GM21723 (cell line): ENCODE measurements around the gene ZCCHC2.

Source experiments
- ATAC-seq: cut with Tn5 transposase; IDR thresholded peaks from one replicate; pipeline ENCODE4 v1.9.1; 2021; ENCODE audit warnings: mild to moderate bottlenecking, moderate library complexity; ENCODE audit not compliant: unreplicated experiment

Gene ZCCHC2

DNA sequence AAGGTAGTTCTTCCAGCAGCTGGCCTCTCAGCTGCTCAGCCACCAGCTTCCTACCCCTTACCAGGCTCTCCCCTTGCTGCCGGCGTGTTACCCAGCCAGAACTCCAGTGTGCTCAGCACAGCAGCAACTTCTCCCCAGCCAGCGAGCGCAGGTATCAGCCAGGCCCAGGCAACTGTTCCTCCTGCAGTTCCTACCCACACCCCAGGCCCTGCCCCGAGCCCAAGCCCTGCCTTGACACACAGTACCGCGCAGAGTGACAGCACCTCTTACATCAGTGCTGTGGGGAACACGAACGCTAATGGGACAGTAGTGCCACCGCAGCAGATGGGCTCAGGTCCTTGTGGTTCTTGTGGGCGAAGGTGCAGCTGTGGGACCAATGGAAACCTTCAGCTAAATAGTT lies 52.0 kb downstream of the ZCCHC2 start:
- ATAC-seq: no peak

GRCh38 chr18:62576271-62576670 lies 53.4 kb downstream of the ZCCHC2 start:
- ATAC-seq: no peak

DNA sequence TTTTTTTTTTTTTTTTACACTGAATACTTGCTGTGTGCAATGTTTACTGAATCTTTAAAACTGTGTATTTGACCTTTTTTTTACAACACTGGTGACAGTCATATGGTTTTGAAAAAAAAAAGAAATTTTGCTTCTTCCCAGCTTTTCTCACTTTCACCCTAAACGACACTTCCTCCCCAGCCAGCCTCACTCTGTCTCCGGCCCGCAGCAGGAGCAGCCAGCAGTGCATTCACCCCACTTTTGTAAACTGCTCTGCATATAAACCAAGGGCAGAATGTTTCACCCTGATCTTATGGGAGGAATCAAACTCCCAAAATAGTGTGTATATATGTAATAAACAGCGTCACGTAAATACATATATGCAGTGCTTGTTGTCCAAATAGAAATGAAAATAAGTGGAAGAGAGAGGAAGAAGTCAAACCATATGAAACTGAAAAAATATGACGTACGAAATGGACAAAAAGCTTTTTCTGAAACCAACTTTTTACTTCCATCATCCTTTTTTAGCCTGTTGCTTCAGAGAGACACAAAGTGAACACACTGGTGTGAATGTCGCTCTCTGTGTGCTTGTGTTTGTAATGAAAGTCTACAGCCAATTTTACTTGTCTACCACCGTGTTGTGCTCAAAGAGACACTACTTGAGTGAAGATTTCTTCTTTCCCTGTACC lies 54.2 kb downstream of the ZCCHC2 start:
- ATAC-seq: peak; percentile 56

DNA sequence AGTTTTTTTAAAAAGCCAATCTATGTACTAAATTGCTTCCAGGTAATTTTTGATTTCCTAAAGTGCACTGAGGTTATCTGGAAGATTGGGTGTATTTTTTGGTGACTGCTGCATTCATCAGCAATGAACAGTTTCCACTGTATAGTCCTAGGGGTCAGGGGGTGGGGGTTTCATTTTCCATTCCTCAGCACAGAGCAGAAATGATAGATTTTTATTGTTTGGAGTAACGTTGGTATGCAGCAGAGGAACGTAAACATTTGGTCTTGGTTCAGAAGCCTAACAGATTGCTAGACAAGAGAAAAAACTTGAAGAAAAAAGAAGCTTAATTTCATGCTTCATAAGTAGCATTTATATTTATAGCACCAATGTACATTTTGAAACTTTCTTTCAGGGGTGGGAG lies 54.9 kb downstream of the ZCCHC2 start:
- ATAC-seq: no peak

- no peak for ATAC-seq
These were observed 56.2 kb downstream of the ZCCHC2 start for GRCh38 chr18:62578980-62579511.

DNA sequence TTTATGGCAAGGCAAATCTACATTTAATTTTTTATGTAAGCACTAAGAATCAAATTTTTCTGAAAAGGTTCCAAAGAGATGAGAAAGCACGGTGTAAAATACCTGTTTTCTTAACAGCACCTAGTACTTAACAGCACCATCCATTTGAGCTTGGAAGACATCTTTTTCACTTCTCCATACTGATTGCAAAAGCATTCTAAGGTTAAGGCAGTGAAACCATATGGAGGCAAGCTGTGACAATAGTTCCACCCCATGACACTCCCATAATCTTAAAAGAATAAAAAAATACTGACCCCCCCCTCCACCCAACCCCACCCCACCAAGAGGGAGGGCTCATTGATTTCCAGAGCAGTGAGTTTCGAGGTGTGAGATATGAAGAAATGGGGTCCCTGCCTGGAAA lies 60.6 kb downstream of the ZCCHC2 start:
- no peak for ATAC-seq

GRCh38 chr18:62584241-62585120 lies 61.7 kb downstream of the ZCCHC2 start:
- peak; percentile 91 for ATAC-seq

DNA sequence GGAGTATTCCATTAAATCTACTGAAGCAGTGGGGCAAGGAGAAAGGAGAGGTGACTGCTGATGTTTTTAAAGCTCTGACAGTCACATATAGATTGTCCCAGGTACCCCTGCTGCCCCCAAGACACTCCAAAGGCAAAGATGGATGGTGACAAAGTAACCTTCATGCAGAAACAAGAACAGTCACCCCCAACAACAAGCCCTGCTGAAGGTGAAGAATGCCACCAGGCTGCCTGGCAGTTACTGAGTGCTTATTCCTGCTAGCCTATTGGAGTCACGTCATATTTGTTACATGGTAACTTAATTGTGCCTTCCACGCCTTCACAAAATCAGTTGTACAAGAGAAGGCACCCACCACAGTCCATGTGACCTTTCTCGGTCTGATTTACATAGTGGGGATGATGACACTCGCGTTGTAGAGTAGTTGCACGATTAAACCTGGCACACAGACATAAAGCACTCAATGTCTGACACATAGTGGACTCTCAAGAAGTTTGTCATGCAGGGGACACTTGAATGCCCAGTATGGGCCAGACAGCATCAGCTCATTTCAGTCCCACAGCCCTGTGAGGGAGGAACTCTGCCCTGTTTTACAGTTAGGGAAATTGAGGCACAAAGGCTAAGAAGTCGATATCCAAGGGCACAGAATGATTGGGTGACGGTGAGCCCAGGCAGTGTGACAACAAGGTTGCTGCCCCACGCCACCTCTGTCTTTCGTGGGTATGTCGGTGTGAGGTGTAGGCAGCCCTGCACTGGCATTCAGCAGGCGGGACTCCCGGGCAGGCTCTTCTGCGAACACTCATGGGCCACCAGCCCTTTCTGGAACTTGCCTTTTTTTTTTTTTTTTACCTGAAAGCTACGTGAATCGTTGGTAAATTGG lies 62.7 kb downstream of the ZCCHC2 start:
- ATAC-seq: peak; percentile 11

GRCh38 chr18:62586151-62586774 lies 63.4 kb downstream of the ZCCHC2 start:
- peak; percentile 76 for ATAC-seq

DNA sequence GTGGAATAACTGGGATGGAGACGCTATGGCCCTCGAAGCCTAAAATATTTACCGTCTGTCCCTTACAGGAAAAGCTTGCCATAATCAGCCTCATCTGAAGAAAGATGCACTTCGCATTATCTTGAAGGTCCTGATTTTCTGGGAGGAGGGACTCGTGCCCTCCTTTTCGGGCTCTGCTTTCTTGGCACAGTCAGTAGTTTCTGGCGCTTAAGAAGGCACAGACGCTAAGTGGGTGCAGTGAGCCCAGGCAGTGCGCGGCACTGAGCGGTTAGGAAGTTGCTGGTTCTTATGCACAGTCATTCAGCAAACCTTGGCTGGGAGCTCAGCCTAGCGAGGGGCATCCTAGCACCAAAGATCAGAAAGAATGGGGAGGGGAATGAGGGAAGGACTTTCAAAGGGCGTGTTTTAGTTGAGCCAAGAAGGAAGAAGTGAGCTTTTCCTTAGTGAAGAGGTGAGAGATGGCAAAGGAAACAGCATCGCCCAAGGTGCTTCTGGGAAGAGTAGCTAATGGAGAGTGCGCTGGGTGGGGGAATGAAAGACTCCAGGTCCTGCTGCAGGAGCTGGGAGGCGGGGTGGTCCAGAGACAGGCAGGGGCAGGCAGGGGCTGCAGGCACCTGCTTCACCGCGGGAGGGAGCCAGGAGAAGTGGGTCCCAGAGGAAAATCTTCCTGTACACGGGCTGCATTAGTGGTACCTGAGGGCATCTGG lies 64.1 kb downstream of the ZCCHC2 start:
- ATAC-seq: no peak

DNA sequence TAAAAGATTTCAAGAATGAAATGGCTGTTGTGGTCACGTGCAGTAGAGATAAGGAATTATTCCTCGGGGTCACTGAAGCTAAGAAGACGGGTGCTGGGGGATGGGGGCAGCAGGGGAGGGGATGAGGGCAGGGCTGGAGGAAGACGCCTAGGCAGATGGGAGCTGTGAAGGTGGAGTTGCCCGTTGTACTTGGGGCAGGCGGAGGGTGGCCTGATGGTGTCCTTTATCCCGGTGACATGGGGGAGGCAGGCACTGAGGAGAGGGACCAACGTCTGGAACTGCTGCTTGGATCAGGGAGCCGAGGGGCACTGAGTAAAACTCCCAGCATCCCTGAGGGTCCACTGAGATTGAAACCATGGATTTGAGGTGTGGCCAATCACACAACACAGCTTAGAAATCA lies 64.9 kb downstream of the ZCCHC2 start:
- ATAC-seq: no peak

DNA sequence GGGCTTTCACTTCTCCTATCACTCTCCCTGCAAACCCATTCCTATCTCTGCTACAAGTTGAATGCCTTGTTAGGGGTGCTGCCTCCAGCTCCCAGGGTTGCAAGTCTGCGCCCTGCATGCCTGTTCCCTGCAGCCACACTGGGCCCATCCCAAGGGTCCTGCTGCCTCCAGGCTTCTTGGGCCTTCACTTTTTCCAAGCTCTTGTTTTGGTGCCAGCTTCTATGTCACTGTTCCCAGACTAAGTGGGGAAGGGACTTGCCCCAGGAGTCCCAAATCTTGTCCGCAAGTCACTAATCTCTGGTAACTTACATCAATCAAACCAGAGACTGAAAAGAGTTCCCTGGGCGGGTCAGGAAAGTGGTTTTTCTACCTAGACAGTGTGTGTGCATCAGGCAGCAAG lies 65.4 kb downstream of the ZCCHC2 start:
- ATAC-seq: no peak

- no peak for ATAC-seq
These were observed 68.2 kb downstream of the ZCCHC2 start for GRCh38 chr18:62590799-62591590.

DNA sequence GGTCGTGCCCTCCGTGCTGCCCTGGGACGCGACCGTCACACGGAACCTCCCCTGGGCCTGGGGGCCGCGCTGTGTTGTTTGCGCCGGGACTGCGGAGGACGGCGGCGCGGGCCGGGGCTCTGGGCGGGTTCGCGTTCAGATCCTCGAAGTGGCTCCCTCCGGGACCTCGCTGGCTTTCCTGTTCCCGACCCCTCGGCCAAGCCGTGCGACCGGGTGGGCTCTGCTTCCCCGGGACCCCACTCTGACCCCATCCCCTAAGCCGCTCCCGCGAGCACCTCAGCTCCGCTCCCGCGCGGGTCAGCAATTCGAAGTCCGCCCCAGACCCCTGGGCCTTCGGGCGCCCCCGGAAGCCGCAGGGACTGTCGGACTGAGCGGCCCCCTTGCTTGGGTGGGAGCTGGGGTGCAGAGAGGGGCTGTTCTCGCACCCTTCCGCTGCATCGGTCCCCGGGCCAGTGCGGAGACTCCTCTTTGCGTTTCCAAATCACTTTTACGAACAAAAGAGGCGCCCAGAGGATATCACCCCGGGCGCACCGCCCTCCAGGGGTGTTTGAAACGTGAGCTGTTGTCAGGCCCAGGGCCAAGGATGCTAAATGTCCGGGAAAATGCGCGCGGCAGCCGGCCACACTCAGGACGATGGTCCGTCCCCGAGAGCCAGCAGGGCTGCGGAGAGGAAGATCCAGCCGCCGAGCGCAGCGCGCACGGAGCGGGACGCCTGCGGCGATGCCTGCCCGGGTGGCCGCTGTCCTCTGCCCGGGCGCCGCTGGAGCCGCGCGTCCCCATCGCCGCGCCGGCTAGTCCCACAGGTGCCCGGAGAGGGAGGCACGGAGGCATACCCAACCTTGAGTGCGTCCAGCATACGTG lies 73.5 kb downstream of the ZCCHC2 start:
- no peak for ATAC-seq

GRCh38 chr18:62601871-62602270 lies 79.0 kb downstream of the ZCCHC2 start:
- ATAC-seq: no peak

DNA sequence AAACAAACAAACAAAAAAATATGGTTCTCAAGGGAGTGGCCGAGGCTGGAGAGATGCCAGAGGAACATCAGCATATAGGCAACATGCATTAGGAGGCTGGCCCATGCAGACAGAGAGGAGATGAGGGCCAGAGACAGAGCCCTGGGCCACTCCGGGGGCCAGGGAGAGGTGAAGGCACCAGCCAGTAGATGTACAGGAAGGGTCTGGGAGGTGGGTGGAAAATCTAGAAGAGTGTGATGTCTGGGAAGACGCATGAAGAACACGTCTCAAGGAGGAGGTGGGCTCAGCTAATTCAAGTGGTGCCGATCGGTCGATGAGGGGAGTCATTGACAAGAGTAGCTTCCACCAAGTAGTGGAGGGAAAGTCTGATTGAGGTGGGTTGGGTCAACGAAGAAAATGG lies 79.9 kb downstream of the ZCCHC2 start:
- ATAC-seq: no peak

- no peak for ATAC-seq
These were observed 80.4 kb downstream of the ZCCHC2 start for GRCh38 chr18:62603211-62603610.

DNA sequence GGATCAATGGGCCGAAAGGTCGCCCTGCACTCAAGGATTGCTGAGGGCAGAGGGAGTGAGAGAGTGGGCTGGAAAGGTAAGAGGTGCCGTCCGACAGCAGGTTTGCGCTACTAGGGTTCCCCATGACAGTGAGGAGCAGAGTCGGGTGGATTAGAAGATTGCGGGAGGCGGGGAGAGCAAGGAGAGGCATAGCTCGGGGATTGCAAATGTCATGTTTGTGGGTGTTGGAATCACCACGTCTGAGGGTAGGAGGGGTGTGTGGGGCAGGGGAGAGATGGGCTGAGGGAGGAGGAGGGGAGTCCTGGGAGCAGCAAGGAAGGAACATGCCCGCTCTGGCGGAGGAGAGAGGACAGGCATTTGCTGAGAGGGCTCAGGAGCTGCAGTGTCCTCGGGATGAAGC lies 81.2 kb downstream of the ZCCHC2 start:
- no peak for ATAC-seq
